Gastrocnemius medialis (tissue), 4 donors: ENCODE results near the gene SUOX. TPM values are rescaled to one million over a fixed set of nuclear protein-coding genes. Genes with fewer than 3 reads are reported as not detected.

Source experiments
- ATAC-seq, 2 donors: fragments of 150-250 bp; one replicate each; pipeline ENCODE4 v1.9.1; 2016
- DNase-seq, 2 donors: peaks; one replicate each; pipeline ENCODE4 v3.0.0-alpha.2; 2019
- H3K27ac ChIP-seq, 4 donors: fragments of 200-600 bp; sonication (generic); 1 replicate in 1 of 4; 2 replicates in 3 of 4; pipeline ENCODE4 v1.5.1; 2016 to 2018; ENCODE audit warnings: mild to moderate bottlenecking in 2 of 4, moderate library complexity in 1 of 4
- H3K27me3 ChIP-seq, 3 donors: fragments of 200-600 bp; sonication (generic) in 2 of 3; 1 replicate in 1 of 3; 2 replicates in 2 of 3; pipeline versions ENCODE4 v1.5.1 to v1.6.0; 2016 to 2019; ENCODE audit warnings: mild to moderate bottlenecking in 1 of 3, moderate library complexity in 1 of 3
- H3K36me3 ChIP-seq, 2 donors: fragments of 200-600 bp; sonication (generic) in 1 of 2; one replicate each; pipeline ENCODE4 v1.5.1; 2017 to 2018
- H3K4me1 ChIP-seq, 2 donors: fragments of 200-600 bp; sonication (generic) in 1 of 2; one replicate each; pipeline ENCODE4 v1.5.1; 2016 to 2017; ENCODE audit warnings: mild to moderate bottlenecking in 2 of 2
- H3K4me3 ChIP-seq, 4 donors: fragments of 200-600 bp; sonication (generic) in 3 of 4; 1 replicate in 1 of 4; 2 replicates in 3 of 4; pipeline ENCODE4 v1.5.1; 2016 to 2019; ENCODE audit warnings: mild to moderate bottlenecking in 2 of 4
- H3K9me3 ChIP-seq, 3 donors: fragments of 200-600 bp; sonication (generic) in 2 of 3; 1 replicate in 1 of 3; 2 replicates in 2 of 3; pipeline ENCODE4 v1.5.1; 2016 to 2019
- POLR2A ChIP-seq, 2 donors: fragments of 450-650 bp; IDR thresholded peaks; one replicate each; pipeline ENCODE4 v1.6.1; 2017; ENCODE audit warnings: antibody characterized with exemption in 2 of 2, mild to moderate bottlenecking in 2 of 2, moderate library complexity in 2 of 2
- in situ Hi-C, 4 donors: fragments of 200-750 bp; cut with MboI; loops; one replicate each; pipeline versions ENCODE4 v1.15.0 to v1.8.0; 2017; ENCODE audit warnings: low sequenced_read_pairs in 4 of 4
- intact Hi-C: fragments of 100-400 bp; cut with DNase I; formaldehyde crosslinking; loops from one replicate; pipeline ENCODE4 v1.15.1; 2023; ENCODE audit warnings: low total_unique reads
- total RNA-seq, 4 donors: library from RNA; depleted of rRNA; stranded (reverse); fragments of >200 nt; gene quantifications; one replicate each; pipeline versions ENCODE4 v1.1.0 to v1.2.3, GENCODE V29; 2016
- TF ChIP-seq, protein P1 (sequence below), 5 experiments: fragments of 450-650 bp in 3 of 5; fragments of 200-600 bp in 2 of 5; sonication (generic) in 2 of 5; IDR thresholded peaks in 4 of 5; conservative IDR thresholded peaks in 1 of 5; 1 replicate in 4 of 5; 2 replicates in 1 of 5; pipeline ENCODE4 v1.5.1; 2016 to 2019; ENCODE audit warnings: antibody characterized with exemption in 5 of 5, mild to moderate bottlenecking in 3 of 5, moderate library complexity in 3 of 5

SUOX gene
- total RNA-seq, 4 donors from 2014 or later = 10.1 to 28.1 (median 18.9) TPM

DNA sequence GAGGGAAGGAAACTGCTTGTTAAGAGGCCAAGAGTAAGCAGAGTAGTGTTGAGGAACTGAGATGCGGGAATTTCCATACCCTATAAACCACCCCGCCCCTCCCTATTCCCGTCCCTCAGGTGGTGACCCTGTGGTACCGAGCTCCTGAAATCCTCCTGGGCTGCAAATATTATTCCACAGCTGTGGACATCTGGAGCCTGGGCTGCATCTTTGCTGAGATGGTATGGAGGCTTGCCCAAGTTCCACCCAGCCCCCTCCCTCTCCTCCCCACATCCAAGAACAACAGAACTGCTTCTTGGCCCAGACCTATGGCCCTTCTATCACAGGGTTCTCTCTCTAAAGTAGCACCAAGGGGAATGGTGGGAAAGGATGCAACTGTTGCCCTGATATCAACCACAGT is 27.7 kb upstream of the SUOX start:
- no peak overlapping the region for H3K27ac ChIP-seq
- peaks cover 24 to 27% of the 10 kb centered on the region in 2 donors for H3K4me1 ChIP-seq
- DNase-seq = no peak
- intact Hi-C loops = no loop called here
- H3K27me3 ChIP-seq = no peaks in the 10 kb centered on the region
- peaks cover 0 to 7% of the 10 kb centered on the region in 2 donors for H3K36me3 ChIP-seq
- no peak for TF ChIP-seq POLR2A (IDR thresholded peaks at IDR 0.05)
- TF ChIP-seq, protein P1, sequence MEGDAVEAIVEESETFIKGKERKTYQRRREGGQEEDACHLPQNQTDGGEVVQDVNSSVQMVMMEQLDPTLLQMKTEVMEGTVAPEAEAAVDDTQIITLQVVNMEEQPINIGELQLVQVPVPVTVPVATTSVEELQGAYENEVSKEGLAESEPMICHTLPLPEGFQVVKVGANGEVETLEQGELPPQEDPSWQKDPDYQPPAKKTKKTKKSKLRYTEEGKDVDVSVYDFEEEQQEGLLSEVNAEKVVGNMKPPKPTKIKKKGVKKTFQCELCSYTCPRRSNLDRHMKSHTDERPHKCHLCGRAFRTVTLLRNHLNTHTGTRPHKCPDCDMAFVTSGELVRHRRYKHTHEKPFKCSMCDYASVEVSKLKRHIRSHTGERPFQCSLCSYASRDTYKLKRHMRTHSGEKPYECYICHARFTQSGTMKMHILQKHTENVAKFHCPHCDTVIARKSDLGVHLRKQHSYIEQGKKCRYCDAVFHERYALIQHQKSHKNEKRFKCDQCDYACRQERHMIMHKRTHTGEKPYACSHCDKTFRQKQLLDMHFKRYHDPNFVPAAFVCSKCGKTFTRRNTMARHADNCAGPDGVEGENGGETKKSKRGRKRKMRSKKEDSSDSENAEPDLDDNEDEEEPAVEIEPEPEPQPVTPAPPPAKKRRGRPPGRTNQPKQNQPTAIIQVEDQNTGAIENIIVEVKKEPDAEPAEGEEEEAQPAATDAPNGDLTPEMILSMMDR (IDR thresholded peaks at IDR 0.05 in 4 of 5, conservative IDR thresholded peaks at IDR 0.05 in 1 of 5) = no peak
- ATAC-seq = no peak
- in situ Hi-C loops = no loop called here
- H3K4me3 ChIP-seq = no peak overlapping the region
- no peaks in the 10 kb centered on the region for H3K9me3 ChIP-seq

GRCh38 chr12:55970775-55971174 is 26.3 kb upstream of the SUOX start:
- Histone ChIP-seq H3K36me3 (peaks cover 0 to 7% of the 10 kb centered on the region in 2 donors), H3K4me3 (no peak overlapping the region), H3K4me1 (peaks cover 32 to 39% of the 10 kb centered on the region in 2 donors), H3K27me3 (no peaks in the 10 kb centered on the region), H3K9me3 (no peaks in the 10 kb centered on the region), H3K27ac (no peak overlapping the region)
- in situ Hi-C loops (no loop called here), intact Hi-C loops (loop anchor here (5.0 kb wide), 1 partner anchor 153 kb away; the partner anchor contains the start of genes ORMDL2 and SARNP)
- TF ChIP-seq, protein P1 (IDR thresholded peaks at IDR 0.05 in 4 of 5, conservative IDR thresholded peaks at IDR 0.05 in 1 of 5) = no peak
- TF ChIP-seq POLR2A (IDR thresholded peaks at IDR 0.05) = no peak
- DNase-seq (no peak), ATAC-seq (no peak)

GRCh38 chr12:55972042-55972441 is 25.0 kb upstream of the SUOX start:
- Histone ChIP-seq H3K4me1 (peaks cover 31 to 39% of the 10 kb centered on the region in 2 donors), H3K27me3 (no peaks in the 10 kb centered on the region), H3K27ac (peak overlapping the region; percentile 93 to 97 (median 94)), H3K4me3 (no peak overlapping the region), H3K36me3 (peaks cover 0 to 12% of the 10 kb centered on the region in 2 donors), H3K9me3 (no peaks in the 10 kb centered on the region)
- DNase-seq (no peak), ATAC-seq (no peak)
- in situ Hi-C loops (no loop called here), intact Hi-C loops (loop anchor here (5.0 kb wide), 1 partner anchor 155 kb away; the partner anchor contains the start of genes ORMDL2 and SARNP)
- TF ChIP-seq, protein P1 (IDR thresholded peaks at IDR 0.05 in 4 of 5, conservative IDR thresholded peaks at IDR 0.05 in 1 of 5) = no peak
- TF ChIP-seq POLR2A (IDR thresholded peaks at IDR 0.05) = no peak

- peaks cover 0 to 12% of the 10 kb centered on the region in 2 donors for H3K36me3 ChIP-seq
- peak overlapping the region; percentile 68 to 99 (median 75) for H3K4me3 ChIP-seq
- TF ChIP-seq POLR2A (IDR thresholded peaks at IDR 0.05) = no peak
- TF ChIP-seq, protein P1 (IDR thresholded peaks at IDR 0.05 in 4 of 5, conservative IDR thresholded peaks at IDR 0.05 in 1 of 5) = no peak
- H3K27ac ChIP-seq = peak overlapping the region; percentile 93 to 97 (median 94)
- DNase-seq (no peak), ATAC-seq (no peak)
- H3K27me3 ChIP-seq = no peaks in the 10 kb centered on the region
- in situ Hi-C loops = no loop called here
- peaks cover 28 to 39% of the 10 kb centered on the region in 2 donors for H3K4me1 ChIP-seq
- intact Hi-C loops = loop anchor here (5.0 kb wide), 1 partner anchor 155 kb away; the partner anchor contains the start of genes ORMDL2 and SARNP
- H3K9me3 ChIP-seq = no peaks in the 10 kb centered on the region
Measured at GRCh38 chr12:55972456-55972855, 24.6 kb upstream of the SUOX start.
